ENCODE measurements around the gene TASL. TPM values are rescaled to one million over a fixed set of nuclear protein-coding genes. Genes with fewer than 3 reads are reported as not detected.

TASL gene
- total and polyA plus RNA-seq, 10 donors = 6.5 to 23.4 (median 11.2) TPM

- 32 to 66% (median 58%) methylated on average over 3 of the region's 3 CpGs for WGBS, 5 donors
- Histone ChIP-seq H3K4me3 (no peak overlapping the region), H3K4me1 (no peaks in the 10 kb centered on the region), H3K27me3 (replicated peaks in 1 of 7) (no peaks in the 10 kb centered on the region), H3K9me3 (no peaks in the 10 kb centered on the region), H3K36me3 (no peaks in the 10 kb centered on the region), H3K27ac (no peak overlapping the region)
- TF ChIP-seq POLR2A (IDR thresholded peaks at IDR 0.05) (no peak), POLR2AphosphoS5 (IDR thresholded peaks at IDR 0.05) (no peak), CTCF (IDR thresholded peaks at IDR 0.05 in 8 of 11, conservative IDR thresholded peaks at IDR 0.05 in 3 of 11) (peak in 6 of 11 experiments; percentile 14 to 43 (median 34))
- intact Hi-C loops (cut with DNase I; ENCODE audit: low total_unique reads) = no loop called here
- no peak for DNase-seq
Measured at GRCh38 chrX:30513284-30513683, 64.3 kb downstream of the TASL start.

Small RNA genes lying within 50 kb of the gene (small RNA-seq; reads per million reads assigned to genes)
- gene CKS1BP6 = 0 reads per million in 4 donors

Other genes starting within 250 kb of the TASL start
- 10 to 100 TPM; 11.3 to 55.4 (median 22.2) TPM for gene GK, start 75.7 kb upstream of the TASL start, total RNA-seq
- 1 to 10 TPM; 3.5 to 5.8 (median 5.0) TPM for gene GK, start 75.7 kb upstream of the TASL start, polyA plus RNA-seq

Data from spleen (tissue), 11 donors.